Chondrocyte (in vitro differentiated cells): ENCODE measurements around the gene SLC45A1. TPM values are rescaled to one million over a fixed set of nuclear protein-coding genes. Genes with fewer than 3 reads are reported as not detected.

Source experiments
- DNase-seq: peaks from one replicate; pipeline ENCODE4 v3.0.0; 2021; ENCODE audit warnings: mixed read lengths, low spot score
- H3K27ac Mint-ChIP-seq: one replicate; pipeline ENCODE4 v1.8.0; 2021; ENCODE audit warnings: mild to moderate bottlenecking, moderate library complexity, mixed read lengths; ENCODE audit not compliant: unreplicated experiment
- H3K27me3 Mint-ChIP-seq: 2 replicates; pipeline ENCODE4 v1.8.0; 2021; ENCODE audit warnings: low read depth, mixed read lengths
- H3K36me3 Mint-ChIP-seq: 2 replicates; pipeline ENCODE4 v1.8.0; 2021; ENCODE audit warnings: low read depth, mixed read lengths
- H3K4me1 Mint-ChIP-seq: 2 replicates; pipeline ENCODE4 v1.8.0; 2021; ENCODE audit warnings: low read depth, mild to moderate bottlenecking, mixed read lengths
- H3K4me3 Mint-ChIP-seq: one replicate; pipeline ENCODE4 v1.8.0; 2021; ENCODE audit warnings: mild to moderate bottlenecking, moderate library complexity, mixed read lengths; ENCODE audit not compliant: unreplicated experiment
- H3K9me3 Mint-ChIP-seq: 2 replicates; pipeline ENCODE4 v1.8.0; 2021; ENCODE audit warnings: low read depth, mixed read lengths
- total RNA-seq: library from RNA; stranded (reverse); gene quantifications from 3 replicates; pipeline ENCODE4 v1.2.1, GENCODE V29; 2021
- TF ChIP-seq, protein P1 (sequence below): fragments of 200-600 bp; sonication (generic); IDR thresholded peaks from 2 replicates; pipeline ENCODE4 v1.5.0; 2021; ENCODE audit warnings: antibody characterized with exemption, mild to moderate bottlenecking, moderate library complexity

Gene SLC45A1
- total RNA-seq, 1 donor from 2014 or later, result 4.8 TPM

GRCh38 chr1:8293118-8293517 is 24.8 kb upstream of the SLC45A1 start:
- TF ChIP-seq, protein P1, sequence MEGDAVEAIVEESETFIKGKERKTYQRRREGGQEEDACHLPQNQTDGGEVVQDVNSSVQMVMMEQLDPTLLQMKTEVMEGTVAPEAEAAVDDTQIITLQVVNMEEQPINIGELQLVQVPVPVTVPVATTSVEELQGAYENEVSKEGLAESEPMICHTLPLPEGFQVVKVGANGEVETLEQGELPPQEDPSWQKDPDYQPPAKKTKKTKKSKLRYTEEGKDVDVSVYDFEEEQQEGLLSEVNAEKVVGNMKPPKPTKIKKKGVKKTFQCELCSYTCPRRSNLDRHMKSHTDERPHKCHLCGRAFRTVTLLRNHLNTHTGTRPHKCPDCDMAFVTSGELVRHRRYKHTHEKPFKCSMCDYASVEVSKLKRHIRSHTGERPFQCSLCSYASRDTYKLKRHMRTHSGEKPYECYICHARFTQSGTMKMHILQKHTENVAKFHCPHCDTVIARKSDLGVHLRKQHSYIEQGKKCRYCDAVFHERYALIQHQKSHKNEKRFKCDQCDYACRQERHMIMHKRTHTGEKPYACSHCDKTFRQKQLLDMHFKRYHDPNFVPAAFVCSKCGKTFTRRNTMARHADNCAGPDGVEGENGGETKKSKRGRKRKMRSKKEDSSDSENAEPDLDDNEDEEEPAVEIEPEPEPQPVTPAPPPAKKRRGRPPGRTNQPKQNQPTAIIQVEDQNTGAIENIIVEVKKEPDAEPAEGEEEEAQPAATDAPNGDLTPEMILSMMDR, result no peak
- Mint-ChIP-seq H3K36me3 (no peaks in the 10 kb centered on the region), H3K4me3 (no peak overlapping the region), H3K27me3 (no peaks in the 10 kb centered on the region), H3K9me3 (no peaks in the 10 kb centered on the region), H3K27ac (peak overlapping the region; percentile 74), H3K4me1 (peaks cover 18% of the 10 kb centered on the region)
- DNase-seq, result no peak

DNA sequence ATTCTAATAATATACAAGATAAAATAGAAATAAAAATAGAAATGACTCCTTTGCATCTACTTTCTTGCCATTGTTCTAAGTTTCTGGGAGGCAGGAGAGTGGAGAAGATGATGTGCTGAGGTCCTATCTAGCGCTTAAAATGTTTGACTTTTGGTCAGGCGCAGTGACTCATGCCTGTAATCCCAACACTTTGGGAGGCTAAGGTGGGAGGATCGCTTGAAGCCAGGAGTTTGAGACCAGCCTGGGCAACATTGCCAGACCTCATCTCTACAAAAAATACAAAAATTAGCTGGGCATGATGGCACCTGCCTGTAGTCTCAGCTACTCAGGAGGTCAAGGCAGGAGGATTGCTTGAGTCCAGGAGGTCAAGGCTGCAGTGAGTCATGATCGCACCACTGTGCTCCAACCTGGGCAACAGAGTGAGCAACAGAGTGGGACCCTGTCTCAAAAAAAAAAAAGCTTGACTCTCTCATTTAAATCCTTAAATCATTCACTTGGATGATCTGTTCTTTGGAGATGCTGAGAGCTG is 24.2 kb upstream of the SLC45A1 start:
- Mint-ChIP-seq H3K4me3 (no peak overlapping the region), H3K27me3 (no peaks in the 10 kb centered on the region), H3K4me1 (peaks cover 18% of the 10 kb centered on the region)

DNA sequence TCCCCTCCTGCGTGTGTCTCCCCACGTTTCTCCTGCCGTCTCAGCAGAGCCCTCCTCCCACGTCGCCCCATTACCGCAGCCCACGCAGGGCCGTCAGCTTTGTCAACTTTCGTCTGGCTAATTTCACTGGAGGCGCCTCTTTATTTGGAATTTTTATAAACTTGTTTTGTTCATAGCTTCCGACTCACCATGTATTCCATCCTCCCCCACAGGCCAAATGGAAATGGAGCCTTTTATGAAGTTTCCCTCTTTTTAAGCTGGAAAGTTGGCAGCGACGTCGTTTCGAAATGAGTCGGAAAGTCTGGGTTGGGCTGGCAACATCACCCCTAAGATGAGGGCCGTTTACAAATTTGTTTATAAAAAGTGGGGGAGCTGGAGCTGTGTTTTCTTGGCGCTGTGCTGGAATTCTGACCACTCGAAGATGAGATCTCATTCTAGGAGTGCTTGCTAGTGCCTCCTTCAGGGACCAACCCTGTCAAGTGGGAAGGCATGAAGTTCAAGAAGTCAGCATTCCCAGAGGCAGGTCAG is 23.7 kb upstream of the SLC45A1 start:
- no peak overlapping the region for H3K4me3 Mint-ChIP-seq
- peaks cover 18% of the 10 kb centered on the region for H3K4me1 Mint-ChIP-seq
- no peak for DNase-seq
- H3K9me3 Mint-ChIP-seq, result no peaks in the 10 kb centered on the region
- TF ChIP-seq, protein P1, result no peak
- H3K36me3 Mint-ChIP-seq, result no peaks in the 10 kb centered on the region
- no peak overlapping the region for H3K27ac Mint-ChIP-seq
- H3K27me3 Mint-ChIP-seq, result no peaks in the 10 kb centered on the region

More for the DNA sequence above, 24.2 kb upstream of the SLC45A1 start:
- no peak for DNase-seq
- no peaks in the 10 kb centered on the region for H3K36me3 Mint-ChIP-seq
- TF ChIP-seq, protein P1, result no peak
- H3K9me3 Mint-ChIP-seq, result no peaks in the 10 kb centered on the region
- H3K27ac Mint-ChIP-seq, result peak overlapping the region; percentile 70

DNA sequence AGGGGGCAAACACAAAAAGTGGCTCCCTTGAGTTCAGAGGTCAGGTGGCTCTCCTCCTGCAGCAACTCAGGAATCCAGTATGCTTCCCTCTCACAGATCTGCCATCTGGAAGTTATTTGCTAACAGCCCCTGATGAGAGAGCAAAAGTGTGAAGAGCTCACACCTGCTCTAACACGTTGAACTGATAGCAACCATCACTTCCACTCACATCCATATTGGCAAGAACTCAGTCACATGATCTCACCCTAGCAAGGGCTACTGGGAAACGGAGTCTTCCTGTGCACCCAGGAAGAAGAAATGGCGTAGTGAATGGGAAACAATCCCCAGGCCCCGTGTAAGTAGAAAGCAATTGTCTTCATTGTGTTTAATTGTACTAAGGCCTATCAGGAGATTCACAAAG is 20.7 kb upstream of the SLC45A1 start:
- no peaks in the 10 kb centered on the region for H3K9me3 Mint-ChIP-seq
- no peak for DNase-seq
- H3K27ac Mint-ChIP-seq, result no peak overlapping the region
- H3K27me3 Mint-ChIP-seq, result no peaks in the 10 kb centered on the region
- TF ChIP-seq, protein P1, result no peak
- no peaks in the 10 kb centered on the region for H3K36me3 Mint-ChIP-seq
- H3K4me1 Mint-ChIP-seq, result peaks cover 22% of the 10 kb centered on the region
- no peak overlapping the region for H3K4me3 Mint-ChIP-seq

GRCh38 chr1:8299963-8300362 is 18.0 kb upstream of the SLC45A1 start:
- Mint-ChIP-seq H3K4me1 (peaks cover 14% of the 10 kb centered on the region), H3K27me3 (no peaks in the 10 kb centered on the region), H3K36me3 (no peaks in the 10 kb centered on the region), H3K9me3 (no peaks in the 10 kb centered on the region), H3K4me3 (no peak overlapping the region), H3K27ac (no peak overlapping the region)
- DNase-seq, result no peak
- TF ChIP-seq, protein P1, result no peak
